HG03060 (cell line): ENCODE results near the gene MIF.
A peak's percentile ranks its signal among the peaks of the same experiment; 100 is the strongest.
"Not testable (repeated sequence)": the region's sequence is repeated elsewhere in the genome, so short reads cannot be mapped to it uniquely, and the experiment has no call there.

ENCODE experiments used
- ATAC-seq: cut with Tn5 transposase; IDR thresholded peaks from one replicate; pipeline ENCODE4 v1.9.1; 2021; ENCODE audit warnings: low read depth, moderate number of reproducible peaks; ENCODE audit not compliant: unreplicated experiment

Gene MIF

DNA sequence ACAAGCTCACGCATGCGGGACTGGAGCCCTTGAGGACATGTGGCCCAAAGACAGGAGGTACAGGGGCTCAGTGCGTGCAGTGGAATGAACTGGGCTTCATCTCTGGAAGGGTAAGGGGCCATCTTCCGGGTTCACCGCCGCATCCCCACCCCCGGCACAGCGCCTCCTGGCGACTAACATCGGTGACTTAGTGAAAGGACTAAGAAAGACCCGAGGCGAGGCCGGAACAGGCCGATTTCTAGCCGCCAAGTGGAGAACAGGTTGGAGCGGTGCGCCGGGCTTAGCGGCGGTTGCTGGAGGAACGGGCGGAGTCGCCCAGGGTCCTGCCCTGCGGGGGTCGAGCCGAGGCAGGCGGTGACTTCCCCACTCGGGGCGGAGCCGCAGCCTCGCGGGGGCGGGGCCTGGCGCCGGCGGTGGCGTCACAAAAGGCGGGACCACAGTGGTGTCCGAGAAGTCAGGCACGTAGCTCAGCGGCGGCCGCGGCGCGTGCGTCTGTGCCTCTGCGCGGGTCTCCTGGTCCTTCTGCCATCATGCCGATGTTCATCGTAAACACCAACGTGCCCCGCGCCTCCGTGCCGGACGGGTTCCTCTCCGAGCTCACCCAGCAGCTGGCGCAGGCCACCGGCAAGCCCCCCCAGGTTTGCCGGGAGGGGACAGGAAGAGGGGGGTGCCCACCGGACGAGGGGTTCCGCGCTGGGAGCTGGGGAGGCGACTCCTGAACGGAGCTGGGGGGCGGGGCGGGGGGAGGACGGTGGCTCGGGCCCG is at the start of gene MIF:
TSS of gene MIF (plus strand) at position 439 of the 765 bp plus-strand sequence. CDS start at position 531, 92 bp downstream.
- peak; percentile 63 for ATAC-seq

DNA sequence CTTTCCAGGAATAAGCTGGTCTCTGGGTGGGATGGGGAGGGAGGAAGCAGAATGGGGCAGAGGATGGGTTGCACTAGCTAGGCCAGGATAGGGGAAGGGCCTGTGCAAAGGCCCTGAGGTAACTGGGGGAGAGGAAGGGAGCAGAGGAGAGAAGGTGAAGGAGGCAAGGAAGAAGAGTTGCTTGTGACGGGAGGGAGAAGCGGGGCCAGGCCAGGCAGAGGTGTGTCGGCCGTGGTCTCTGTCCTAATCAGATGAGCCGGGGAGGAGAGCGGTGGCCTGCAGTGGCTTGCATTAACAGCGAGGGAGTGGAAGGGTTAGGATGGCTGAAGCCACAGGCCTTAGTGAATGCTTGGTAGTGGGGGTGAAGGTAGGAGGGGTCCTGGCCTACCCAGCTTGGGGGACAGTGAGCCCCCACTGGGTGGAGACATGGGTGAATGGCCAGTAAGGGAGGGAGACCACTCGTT is 49.4 kb upstream of the MIF start:
- ATAC-seq, result no peak

DNA sequence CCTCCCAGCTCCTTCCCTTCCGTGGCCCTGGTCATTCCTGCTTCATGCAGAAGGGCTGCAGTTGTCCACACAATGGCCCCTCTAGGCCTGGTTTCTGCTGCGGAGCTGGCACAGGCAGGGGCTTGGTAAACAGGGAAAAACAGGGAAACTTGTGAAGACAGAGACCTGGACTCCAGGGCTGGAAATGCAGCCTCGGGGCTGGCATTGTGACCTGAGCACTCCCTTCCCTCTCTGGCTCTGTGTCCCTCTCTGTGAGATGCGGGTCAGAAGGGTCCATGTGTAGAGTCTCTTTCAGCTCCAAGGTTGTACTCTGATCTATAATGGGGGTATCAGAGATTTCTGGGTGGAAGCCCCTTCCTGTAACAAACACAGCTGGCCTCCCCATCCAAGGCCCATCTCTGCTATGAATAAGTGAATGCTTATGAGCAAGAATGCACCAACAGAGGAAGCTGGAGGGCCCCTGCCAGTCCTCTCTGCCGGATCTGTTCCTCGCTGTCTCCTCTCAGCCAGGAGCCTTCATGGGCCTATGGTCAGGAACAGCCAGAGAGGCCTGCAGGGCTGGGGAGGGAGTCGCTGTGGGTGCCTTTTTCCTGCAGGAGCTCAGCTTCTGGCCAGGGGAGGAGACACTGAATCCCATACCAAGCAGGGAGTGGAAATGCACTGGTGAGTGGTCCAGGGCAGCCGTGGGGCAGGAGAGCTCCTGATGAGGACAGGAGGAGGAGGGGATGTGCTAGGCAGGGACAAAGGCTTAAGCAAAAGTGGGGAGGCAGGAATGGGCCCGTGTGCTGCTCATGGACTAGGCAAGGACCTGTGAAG is 48.7 kb upstream of the MIF start:
- no peak for ATAC-seq

DNA sequence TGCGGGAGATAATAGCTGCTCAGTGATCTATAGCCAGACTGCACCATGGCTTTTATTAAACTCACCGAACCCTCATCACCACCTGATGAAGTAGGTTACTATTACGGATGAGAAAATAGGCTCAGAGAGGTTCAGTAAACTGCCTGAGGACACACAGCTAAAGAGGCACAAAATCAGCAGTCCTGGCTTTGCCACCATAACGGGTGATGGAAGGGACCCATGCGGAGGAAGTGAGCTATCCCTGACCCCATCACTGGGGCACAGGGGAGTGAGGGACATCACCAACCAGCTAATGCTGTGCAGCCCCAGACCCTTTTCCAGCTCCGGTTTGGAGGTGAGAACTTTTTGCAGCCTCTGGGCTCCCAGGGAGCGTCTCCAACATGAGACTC is 48.1 kb upstream of the MIF start:
- ATAC-seq, result no peak

GRCh38 chr22:23847310-23847920 is 46.8 kb upstream of the MIF start:
- no peak for ATAC-seq

- no peak for ATAC-seq
Measured at GRCh38 chr22:23847991-23848864, 46.0 kb upstream of the MIF start.

DNA sequence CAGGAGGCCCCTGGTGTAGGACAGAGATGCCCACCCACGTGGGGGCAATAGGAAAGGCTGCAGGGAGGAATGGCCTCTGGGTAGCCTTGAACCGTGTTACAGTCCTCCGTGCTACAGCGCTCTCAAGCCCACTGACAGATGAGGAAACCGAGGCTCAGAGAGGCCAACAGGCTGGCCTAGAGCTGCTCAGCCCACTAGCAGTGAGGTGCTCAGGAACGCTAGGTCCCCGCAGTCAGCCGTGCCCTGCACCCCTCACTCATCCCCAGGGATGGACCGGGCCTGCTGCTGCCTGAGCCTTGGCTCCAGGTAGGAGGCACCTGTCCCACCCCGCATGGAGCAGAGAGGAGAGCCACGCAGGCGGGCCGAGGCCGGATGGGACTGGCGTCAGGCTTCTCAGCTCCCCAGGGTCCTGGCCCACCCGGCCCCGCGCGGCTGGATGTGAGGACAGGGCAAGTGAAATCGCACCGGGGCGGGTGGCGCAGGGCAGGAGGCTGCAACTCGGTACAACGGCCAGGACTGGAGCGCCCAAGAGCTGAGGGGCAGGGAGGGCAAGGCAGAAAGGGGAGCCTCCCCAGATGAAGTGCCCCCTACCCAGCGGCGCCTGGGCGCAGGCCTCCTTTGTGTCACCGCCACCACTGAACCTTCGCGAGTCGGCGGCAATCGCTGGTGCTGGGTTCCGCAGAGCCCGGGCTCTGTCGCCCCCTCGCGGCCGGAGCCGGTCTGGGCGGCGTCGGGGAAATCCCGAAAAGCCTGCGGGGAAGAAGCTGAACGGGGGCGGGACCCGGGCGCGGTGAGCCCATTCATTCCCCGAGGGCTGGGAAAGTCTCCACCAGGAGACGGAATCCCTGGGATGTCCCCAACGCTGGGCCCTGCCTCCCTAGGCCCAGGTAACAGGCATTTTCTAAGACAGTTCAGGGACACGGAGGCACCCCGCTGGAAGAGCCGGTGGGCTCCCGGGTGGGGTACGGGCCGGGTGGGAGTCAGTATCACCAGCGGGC is 44.9 kb upstream of the MIF start:
- no peak for ATAC-seq

GRCh38 chr22:23850136-23850611 is 44.0 kb upstream of the MIF start:
- no peak for ATAC-seq

GRCh38 chr22:23856721-23857605 is 37.2 kb upstream of the MIF start:
- ATAC-seq, result peak; percentile 24

DNA sequence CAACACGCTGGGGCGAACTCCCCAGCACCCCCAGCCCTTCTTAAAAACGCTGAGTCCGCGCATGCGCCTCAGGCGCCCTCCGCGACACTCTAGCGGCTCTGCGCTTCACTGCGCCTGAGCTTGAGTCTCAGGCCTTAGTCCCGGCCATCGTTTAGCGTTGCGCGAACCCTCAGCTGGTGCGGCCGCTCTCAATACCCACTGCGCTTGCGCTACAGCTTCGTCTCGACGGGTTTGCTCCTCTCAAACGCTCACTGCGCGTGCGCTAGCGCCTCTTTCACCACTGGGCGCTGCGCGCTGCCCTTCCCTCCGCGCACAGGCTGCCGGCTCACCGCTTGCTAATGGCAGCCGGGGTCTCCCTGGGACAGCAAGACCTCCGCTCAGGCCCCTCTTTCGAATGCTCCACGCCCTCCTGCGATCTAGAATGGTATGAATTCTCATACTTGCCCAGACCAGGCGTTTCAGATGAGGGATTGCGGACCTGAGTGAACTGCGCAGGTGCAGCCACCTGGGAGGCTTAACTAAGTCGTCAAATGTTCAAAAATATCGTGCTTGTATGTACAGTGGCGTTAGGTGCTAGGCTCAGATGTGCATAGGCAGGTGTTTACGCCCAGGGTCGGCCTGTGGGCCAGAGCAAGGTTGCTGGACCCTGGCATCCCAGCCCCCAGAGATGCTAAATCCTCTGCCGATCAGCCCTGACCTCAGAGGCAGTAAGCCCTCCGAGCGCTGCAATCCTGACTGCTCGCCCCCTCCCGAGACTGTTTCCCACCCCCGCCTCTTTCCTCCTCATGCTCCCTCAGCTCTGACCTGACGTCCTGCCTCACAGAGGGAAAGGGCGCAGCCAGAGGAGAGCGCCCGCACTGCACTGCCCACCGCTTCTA is 36.3 kb upstream of the MIF start, which contains the start of gene SLC2A11:
TSS of gene SLC2A11 (plus strand) at position 270 of the 878 bp plus-strand sequence. CDS start at position 395, 125 bp downstream.
- peak; percentile 94 for ATAC-seq

DNA sequence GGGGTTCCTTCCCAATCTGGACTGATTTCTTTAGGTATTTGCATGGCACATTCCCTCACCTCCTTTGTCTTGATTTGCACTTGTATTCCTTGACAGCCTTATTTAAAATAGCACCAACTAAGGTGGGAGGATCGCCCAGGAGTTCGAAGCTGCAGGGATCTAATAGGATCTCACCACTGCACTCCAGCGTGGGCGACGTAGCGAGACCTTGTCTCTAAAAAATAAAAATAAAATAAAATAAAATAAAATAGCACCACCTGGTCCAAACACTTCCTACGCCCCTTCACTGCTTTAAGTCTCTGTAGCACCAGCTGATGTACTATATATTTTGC is 35.7 kb upstream of the MIF start:
- ATAC-seq, result no peak

DNA sequence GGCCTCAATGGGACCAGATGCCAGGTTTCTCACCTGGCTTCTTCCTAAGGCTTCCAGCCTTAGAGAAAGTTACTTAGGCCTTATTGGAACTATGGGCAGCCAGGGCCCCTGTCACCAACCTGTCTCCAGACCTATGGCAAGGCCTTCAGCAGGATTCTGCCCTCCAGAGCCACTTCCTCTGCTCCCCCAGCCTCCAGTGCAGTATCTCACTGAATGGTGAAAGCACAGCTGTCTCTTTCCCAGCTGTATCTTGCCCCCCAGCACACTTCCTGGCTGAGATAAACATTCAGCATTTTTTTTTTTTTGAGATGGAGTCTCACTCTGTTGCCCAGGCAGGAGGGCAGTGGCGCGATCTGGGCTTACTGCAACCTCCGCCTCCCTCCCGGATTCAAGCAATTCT is 35.0 kb upstream of the MIF start:
- no peak for ATAC-seq

DNA sequence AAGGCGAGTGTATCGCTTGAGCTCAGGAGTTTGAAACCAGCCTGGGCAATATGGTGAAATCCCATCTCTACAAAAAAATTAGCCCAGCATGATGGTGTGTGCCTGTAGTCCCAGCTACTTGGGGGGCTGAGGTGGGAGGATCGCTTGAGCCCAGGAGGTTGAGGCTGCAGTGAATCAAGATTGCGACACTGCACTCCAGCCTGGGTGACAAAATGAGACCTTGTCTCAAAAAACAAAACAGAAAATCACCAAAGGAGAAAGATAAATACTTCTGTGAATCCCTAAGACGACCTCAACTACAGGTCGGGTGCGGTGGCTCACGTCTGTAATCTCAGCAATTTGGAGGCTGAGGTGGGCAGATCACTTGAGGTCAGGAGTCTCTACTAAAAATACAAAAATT is 34.0 kb upstream of the MIF start:
- ATAC-seq, result not testable (repeated sequence)

DNA sequence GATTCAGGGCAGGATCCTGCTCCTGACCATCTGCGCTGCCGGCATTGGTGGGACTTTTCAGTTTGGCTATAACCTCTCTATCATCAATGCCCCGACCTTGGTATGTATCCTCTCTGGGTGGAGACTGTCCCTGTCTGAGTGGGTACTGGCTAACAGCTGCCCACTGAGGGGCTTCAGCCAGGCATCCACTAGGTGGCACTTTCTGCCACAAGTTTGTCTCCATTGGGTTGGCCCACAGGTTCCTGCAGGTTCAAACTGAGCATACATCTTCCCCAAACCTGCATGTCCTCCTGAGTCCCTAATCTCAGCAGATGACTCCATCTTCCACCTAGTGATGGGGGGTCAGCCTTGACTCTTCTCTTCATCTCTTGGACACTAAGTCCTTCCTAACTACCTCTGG is 32.1 kb upstream of the MIF start:
- no peak for ATAC-seq

DNA sequence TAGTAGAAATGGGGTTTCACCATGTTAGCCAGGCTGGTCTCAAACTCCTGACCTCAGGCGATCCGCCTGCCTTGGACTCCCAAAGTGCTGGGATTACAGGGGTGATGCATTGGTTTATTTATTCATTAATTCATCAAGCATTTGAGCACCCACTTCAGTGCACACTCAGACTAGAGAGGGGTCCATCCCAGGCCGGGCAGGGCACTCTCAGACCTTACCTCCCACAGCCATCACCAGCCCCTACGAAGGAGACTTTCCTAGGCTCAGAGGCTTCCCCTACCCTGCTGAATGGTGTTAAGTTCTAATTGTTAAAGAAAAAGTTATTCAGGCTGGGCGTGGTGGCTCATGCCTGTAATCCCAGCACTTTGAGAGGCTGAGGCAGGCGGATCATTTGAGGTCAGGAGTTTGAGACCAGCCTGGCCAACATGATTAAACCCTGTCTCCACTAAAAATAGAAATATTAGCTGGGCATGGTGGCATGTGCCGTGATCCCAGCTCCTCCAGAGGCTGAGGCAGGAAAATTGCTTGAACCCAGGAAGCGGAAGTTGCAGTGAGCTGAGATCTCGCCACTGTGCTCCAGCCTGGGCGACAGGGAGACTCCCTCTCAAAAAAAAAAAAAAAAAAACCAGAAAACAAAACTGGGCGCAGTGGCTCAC is 29.6 kb upstream of the MIF start:
- ATAC-seq, result not testable (repeated sequence)

- ATAC-seq, result no peak
Measured at GRCh38 chr22:23868580-23868979, 25.6 kb upstream of the MIF start.

GRCh38 chr22:23874871-23875270 is 19.3 kb upstream of the MIF start:
- no peak for ATAC-seq
